Stimulated activated CD4-positive, alpha-beta T cell treated with anti-CD3 and anti-CD28 coated beads, Interleukin-1b, Interleukin-23, amount 100 ng/mL, for 24 hours (primary cell): Measurements from ENCODE around the gene CNFN.

Experiments used
- DNase-seq, 4 experiments: peaks; one replicate each; pipeline ENCODE4 v3.0.0-alpha.2; 2020; ENCODE audit warnings: low read depth in 4 of 4, low spot score in 1 of 4

The CNFN gene

DNA sequence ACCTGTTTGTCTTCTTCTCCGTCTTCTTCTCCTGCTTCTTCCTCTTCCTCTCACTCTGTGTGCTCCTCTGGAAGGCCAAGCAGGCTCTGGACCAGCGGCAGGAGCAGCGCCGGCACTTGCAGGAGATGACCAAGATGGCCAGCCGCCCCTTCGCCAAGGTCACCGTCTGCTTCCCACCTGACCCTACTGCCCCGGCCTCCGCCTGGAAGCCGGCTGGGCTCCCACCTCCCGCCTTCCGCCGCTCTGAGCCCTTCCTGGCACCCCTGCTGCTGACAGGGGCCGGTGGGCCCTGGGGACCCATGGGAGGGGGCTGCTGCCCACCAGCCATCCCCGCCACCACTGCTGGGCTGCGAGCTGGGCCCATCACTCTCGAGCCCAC is 13.9 kb downstream of the CNFN start:
- DNase-seq, result no peak

DNA sequence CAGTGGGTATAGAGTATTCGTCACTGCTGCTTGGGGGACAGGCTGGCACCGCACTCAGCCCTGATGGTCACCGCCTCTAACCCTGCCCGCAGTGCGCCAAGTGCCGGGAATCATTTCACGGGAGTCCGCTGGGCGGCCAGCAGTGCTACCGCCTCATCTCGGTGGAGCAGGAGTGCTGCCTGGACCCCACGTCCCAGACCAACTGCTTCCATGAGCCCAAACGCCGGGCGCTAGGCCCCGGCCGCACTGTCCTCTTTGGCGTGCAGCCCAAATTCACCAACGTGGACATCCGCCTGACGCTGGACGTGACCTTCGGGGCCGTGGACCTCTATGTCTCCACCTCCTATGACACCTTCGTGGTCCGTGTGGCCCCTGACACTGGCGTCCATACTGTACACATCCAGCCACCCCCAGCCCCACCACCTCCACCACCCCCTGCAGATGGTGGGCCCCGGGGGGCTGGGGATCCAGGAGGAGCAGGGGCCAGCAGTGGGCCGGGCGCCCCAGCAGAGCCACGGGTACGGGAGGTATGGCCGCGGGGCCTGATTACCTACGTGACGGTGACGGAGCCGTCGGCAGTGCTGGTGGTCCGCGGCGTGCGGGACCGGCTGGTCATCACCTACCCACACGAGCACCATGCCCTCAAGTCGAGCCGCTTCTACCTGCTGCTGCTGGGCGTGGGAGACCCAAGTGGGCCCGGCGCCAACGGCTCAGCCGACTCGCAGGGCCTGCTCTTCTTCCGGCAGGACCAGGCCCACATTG is 14.5 kb downstream of the CNFN start:
- DNase-seq, result no peak

DNA sequence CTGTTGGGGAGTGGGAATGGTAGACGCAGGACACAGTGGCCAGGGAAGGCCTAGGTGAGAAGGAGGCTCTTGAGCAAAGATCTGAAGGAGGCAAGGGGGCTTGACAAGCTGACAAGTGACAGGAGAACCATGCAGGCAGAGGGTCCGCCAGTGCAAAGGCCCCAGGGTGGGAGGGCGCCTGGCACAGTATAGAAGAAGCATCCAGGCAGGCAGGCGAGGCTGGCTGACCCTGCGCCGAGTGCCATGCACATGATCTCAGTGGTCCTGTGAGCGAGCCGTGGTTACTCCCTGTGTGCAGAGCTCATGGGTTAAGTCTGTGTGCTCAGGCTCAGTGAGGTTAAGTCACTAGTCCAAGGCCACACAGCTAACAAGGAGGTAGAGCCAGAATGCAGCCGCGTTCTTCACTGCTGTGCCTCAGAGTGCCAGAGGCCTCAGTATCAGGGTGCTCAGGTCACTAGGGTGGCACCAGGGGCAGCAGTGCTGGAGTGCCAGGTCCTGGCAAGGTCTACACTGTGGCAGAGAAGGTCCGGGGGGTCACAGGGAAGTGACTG is 15.2 kb downstream of the CNFN start:
- DNase-seq, result no peak

- DNase-seq, result no peak
Measured at GRCh38 chr19:42370626-42371175, 19.4 kb downstream of the CNFN start.

GRCh38 chr19:42370068-42370520 is 20.0 kb downstream of the CNFN start:
- no peak for DNase-seq

GRCh38 chr19:42369433-42370067 is 20.5 kb downstream of the CNFN start:
- DNase-seq, result no peak

DNA sequence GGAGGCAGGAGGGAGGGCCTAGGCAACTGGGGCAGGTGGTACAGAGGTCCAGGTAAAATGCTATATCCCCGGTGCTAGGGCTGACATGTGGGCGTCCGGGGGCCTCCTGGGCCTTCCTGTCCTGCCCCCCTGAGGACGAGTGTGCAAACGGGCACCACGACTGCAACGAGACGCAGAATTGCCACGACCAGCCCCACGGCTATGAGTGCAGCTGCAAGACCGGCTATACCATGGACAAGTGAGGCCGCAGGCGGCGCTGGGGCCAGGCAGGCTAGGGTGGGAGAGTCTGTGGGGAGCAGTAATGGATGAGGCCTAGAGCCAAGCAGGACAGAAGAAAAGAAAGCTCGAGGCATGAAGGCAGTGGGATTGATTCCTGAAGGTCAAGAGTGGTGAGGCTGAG is 21.3 kb downstream of the CNFN start:
- no peak for DNase-seq

DNA sequence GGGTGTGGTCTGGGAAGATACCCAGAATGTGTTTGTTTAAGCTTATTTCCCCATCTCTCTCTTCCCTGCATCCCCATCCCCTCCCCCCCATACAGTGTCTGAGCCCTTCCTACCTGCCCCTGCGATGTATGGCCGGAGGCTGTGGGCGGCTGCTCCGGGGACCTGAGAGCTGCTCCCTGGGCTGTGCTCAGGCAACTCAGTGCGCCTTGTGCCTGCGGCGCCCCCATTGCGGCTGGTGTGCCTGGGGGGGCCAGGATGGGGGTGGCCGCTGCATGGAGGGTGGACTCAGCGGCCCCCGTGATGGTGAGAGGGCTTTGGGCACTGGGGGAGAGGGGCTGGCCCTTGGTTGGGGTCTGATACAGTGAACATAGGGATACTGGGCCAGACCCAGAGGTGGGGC is 21.7 kb downstream of the CNFN start:
- no peak for DNase-seq

GRCh38 chr19:42367929-42368328 is 22.2 kb downstream of the CNFN start:
- DNase-seq, result no peak

- no peak for DNase-seq
Measured at GRCh38 chr19:42366673-42367072, 23.4 kb downstream of the CNFN start.

DNA sequence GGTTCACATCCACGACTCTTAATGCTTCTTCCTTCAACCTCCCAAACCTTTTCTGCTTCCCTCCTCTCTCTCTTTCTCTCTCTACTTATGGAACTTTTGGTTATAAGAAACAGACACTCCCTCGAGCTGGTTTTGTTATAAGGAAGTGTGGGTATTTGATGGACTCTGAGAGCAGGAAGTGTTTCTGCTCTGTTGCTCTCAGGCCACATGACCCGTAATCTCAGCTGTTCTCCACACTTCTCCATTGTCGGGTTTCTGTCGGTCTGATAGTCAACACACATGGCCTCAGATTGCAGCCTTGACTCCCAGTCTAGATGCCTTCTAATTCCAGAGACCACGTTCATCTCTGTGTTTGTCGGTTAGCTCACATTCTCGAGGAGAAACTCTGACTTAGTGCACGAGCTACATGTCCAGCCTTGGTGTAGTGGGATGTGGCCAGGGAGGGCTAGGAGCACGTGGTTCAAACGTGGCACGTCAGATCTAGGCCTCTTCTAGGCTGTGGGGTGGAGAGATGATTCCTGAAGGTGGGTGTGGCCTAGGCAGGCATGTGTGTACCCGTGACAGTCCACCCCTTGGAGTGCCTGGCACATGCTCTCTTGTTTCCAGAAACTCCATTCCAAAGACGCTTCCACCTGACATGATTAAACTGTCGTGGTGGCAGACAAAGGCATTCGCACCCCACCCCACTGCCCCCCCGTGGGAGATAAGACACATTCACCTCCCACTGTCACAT is 26.3 kb downstream of the CNFN start:
- DNase-seq, result no peak

- DNase-seq, result no peak
Measured at GRCh38 chr19:42362891-42363440, 27.1 kb downstream of the CNFN start.

- no peak for DNase-seq
Measured at GRCh38 chr19:42362342-42362741, 27.8 kb downstream of the CNFN start.

GRCh38 chr19:42361545-42361910 is 28.6 kb downstream of the CNFN start:
- DNase-seq, result no peak

GRCh38 chr19:42360787-42361544 is 29.1 kb downstream of the CNFN start:
- no peak for DNase-seq

GRCh38 chr19:42357290-42357689 is 32.8 kb downstream of the CNFN start:
- no peak for DNase-seq

GRCh38 chr19:42356686-42357085 is 33.4 kb downstream of the CNFN start:
- DNase-seq, result no peak

DNA sequence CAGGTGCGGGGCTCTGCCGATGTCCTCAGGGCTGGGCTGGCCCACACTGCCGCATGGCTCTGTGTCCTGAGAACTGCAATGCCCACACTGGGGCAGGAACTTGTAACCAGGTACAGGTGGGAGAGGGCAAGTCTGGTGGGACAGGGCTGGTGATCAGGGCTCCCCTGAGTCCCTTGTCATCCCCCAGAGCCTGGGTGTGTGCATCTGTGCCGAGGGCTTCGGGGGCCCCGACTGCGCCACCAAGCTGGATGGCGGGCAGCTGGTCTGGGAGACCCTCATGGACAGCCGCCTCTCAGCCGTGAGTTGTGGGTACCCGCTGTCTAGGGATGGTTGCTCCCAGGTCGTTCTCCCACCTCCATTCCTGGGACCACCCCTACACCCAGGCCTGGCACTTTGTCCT is 34.2 kb downstream of the CNFN start:
- DNase-seq, result no peak

DNA sequence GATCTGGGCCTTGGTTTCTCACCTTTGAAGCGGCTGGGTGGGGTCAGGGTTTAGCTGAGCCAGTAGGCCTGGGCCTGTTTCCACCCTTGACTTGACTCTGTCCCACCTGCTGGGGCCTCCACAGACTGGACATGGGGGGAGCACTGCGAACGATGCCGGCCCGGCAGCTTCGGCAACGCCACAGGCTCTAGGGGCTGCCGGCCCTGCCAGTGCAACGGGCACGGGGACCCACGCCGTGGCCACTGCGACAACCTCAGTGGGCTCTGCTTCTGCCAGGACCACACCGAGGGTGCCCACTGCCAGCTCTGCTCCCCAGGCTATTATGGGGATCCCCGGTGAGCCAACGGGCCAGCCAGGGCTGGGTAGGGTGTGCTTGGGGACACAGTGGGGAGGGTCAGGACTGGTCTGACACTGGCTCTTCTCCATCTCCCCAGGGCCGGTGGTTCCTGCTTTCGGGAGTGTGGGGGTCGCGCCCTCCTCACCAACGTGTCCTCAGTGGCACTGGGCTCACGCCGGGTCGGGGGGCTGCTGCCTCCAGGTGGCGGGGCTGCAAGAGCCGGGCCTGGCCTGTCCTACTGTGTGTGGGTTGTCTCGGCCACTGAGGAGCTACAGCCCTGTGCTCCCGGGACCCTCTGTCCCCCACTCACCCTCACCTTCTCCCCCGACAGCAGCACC is 36.6 kb downstream of the CNFN start:
- DNase-seq, result no peak
